Epithelial cell of proximal tubule (primary cell): ENCODE results near the gene CYB5R3. TPM values are rescaled to one million over a fixed set of nuclear protein-coding genes. Genes with fewer than 3 reads are reported as not detected.

Source experiments
- DNase-seq: peaks from one replicate; pipeline ENCODE4 v3.0.0-alpha.2; 2011; ENCODE audit warnings: low read depth
- H3K4me3 ChIP-seq: 2 replicates; pipeline ENCODE4 v1.5.1; 2011; ENCODE audit warnings: low read depth, mild to moderate bottlenecking, low read length
- total RNA-seq: library from RNA; depleted of rRNA; stranded (reverse); fragments of >200 nt; gene quantifications from 2 replicates; pipeline ENCODE4 v1.2.3, GENCODE V29; 2015
- TF ChIP-seq, protein P1 (sequence below): conservative IDR thresholded peaks from 2 replicates; pipeline ENCODE4 v1.5.1; 2012; ENCODE audit warnings: low read depth, mild to moderate bottlenecking, low read length

CYB5R3 gene
- total RNA-seq, 1 donor from 2014 or later = 122 TPM

DNA sequence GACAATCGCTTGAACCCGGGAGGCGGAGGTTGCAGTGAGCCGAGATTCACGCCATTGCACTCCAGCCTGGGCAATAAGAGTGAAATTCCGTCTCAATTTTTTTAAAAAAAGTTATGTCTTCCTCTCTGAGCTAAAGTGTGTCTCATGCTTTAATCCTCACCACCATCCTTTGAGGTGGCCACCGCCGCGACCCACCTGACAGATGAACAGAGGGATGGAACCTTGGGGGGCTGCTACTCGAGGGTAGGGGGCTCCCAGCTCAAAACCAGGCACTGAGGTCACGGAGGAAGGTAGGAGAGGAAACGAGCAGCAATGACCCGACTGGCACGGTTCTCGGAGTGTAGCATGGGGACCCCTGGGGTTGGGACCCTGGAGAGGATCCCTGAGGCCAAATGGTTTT, 23.8 kb downstream of the CYB5R3 start:
- DNase-seq = no peak
- TF ChIP-seq, protein P1, sequence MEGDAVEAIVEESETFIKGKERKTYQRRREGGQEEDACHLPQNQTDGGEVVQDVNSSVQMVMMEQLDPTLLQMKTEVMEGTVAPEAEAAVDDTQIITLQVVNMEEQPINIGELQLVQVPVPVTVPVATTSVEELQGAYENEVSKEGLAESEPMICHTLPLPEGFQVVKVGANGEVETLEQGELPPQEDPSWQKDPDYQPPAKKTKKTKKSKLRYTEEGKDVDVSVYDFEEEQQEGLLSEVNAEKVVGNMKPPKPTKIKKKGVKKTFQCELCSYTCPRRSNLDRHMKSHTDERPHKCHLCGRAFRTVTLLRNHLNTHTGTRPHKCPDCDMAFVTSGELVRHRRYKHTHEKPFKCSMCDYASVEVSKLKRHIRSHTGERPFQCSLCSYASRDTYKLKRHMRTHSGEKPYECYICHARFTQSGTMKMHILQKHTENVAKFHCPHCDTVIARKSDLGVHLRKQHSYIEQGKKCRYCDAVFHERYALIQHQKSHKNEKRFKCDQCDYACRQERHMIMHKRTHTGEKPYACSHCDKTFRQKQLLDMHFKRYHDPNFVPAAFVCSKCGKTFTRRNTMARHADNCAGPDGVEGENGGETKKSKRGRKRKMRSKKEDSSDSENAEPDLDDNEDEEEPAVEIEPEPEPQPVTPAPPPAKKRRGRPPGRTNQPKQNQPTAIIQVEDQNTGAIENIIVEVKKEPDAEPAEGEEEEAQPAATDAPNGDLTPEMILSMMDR = no peak
- H3K4me3 ChIP-seq = no peak overlapping the region

DNA sequence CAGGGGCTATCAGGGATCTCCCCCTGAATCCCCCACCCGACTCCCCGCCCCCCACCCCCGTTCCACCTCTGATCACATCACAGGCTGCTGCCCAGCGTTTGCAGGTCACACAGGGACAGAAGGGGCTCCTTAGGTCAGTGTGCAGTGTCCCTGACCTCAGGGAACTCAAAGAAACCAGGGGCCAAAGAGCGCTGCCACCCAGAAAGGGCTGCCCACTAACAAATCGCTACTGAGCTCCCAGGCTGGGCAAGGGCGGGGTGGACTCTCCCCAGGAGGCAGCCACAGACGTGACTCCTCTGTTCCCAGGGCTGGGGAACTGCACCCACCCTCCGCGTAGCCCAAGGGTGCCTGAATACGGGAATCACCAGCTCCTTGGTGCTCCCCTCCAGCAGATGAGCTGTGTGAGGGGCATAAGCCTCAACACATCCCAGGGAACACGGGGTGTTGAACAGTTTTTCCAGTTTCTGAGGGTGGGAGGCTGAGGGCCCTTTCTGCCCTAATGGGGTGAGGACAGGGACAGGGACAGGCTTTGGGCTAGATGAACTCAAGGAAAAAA, 24.6 kb downstream of the CYB5R3 start:
- H3K4me3 ChIP-seq = no peak overlapping the region
- TF ChIP-seq, protein P1 = no peak
- DNase-seq = no peak

DNA sequence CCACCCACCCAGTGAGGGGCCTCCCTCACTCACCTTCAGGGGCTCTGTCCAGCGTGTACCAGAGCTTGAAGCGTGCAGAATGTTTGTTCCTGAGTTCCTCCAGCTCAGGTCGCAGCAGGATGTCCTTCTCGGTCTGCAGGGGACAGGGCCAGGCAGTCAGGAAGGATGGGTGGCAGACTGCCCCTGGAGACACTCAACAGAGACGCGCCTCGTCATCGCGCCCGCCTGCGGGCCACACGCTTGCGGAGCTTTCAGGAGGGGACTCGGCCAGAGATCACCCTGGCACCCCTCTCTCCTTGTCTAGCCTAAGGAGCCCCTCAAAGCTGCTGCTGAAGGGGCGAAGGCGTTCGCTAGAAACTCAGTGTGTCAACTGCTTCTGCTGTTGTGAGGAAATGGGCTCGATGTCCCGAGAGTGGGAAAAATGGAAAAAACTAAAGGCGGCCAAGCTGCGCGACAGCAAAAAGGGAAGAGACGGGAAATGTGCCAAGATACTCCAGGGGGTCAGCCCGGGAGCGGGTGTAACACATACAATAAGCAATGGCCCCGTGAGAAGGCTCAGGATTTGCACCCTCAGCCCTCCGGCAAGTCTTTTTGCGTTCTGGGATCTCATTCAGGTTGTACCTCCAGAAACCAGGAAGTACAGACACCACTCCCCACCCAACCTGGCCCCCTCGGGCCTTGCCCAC, 25.3 kb downstream of the CYB5R3 start:
- no peak for DNase-seq
- TF ChIP-seq, protein P1 = no peak
- no peak overlapping the region for H3K4me3 ChIP-seq

DNA sequence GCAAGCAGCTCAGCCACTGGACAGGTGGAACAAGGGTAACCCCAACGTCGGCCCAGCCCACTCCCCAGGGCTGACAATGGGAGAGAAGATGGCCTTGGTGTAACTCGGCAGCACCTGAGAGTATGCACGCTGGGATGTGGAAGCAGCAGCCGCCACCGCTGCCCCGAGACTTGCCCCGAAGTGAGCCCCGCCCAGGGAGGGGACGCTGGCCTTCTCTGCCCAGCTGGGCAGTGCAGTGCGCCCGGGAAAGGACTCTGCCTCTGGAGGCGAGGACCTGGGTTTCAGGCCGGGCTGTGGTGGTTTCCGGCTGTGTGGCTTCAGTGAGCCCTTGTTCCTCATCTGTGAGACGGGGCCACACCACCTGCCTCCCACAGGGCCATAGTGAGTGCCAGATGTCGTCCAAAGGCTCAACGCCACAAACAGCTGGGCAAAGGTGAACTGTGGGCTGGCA, 25.9 kb downstream of the CYB5R3 start:
- H3K4me3 ChIP-seq = no peak overlapping the region
- no peak for DNase-seq
- TF ChIP-seq, protein P1 = no peak

DNA sequence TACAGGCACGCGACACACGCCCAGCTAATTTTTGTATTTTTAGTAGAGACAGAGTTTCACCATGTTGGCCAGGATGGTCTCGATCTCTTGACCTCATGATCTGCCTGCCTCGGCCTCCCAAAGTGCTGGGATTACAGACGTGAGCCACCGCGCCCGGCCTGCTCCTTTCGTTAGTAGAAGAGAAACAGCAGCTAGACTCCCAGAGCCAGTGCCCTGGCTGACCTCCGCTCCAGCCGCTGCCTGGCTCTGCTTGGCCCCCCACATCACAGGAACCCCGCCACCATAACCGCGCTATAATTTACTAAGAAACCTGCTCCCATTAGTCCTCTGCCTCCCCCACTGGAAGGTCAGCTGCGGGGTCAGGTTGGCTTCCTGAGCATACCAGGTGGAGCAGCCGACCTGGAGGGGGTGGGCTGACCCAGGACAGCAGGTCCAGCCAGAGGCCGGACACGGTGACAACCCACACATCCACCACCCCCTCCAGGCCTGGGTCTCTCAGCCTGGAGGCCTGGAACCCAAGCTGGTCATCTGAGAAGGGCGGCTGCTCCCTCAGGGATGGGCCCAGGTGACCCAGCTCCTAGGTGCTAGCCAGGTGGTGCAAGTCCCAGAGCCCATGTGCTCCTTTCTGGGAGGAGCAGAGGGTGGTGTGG, 27.0 kb downstream of the CYB5R3 start:
- TF ChIP-seq, protein P1 = no peak
- DNase-seq = no peak
- no peak overlapping the region for H3K4me3 ChIP-seq

DNA sequence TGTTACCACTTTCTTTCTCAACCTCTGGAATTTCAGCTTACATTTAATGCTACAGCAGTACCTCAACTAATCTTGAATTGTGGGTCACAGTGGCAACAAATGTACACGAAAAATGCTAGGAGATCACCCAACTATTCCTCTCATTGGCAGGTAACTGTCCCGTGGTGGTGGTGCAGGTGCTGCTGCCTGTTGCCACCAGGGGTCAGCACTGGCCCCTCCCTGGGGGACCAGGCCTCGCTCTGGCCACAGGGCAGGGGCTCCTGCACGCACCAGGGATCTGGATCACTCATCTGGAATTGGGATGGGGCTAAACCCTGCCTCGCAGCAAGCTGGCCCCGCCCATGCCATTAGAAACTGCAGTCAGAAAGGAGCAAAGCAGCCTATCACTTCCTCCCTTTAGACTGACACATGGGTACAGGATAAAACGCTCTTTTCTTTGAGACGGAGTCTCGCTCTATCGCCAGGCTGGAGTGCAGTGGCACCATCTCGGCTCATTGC, 27.6 kb downstream of the CYB5R3 start:
- TF ChIP-seq, protein P1 = peak; percentile 94
- H3K4me3 ChIP-seq = no peak overlapping the region
- no peak for DNase-seq
